ENCODE results near the gene TRIM43.
"Not testable (repeated sequence)": the region's sequence is repeated elsewhere in the genome, so short reads cannot be mapped to it uniquely, and the experiment has no call there.

DNA sequence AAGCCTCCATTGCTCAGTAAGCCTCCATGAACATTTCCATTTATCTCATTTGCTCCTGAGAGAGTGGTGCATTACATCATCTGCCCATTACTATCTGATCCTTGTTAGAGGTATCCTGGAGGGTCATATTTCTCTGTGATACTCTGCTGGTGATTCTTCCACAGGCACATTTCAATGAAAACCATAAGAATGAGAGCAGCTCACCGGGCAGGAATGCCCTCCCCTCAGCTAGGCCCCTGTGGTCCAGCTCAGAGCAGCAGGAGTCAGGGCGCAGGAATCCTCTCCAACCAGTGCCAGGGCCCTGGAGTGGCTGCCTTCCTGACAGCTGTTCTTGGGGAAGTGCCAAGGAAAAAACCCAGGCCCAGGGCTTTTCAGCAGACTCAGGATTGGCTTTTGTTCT, 50.0 kb downstream of the TRIM43 start:
- TF ChIP-seq, protein P1, sequence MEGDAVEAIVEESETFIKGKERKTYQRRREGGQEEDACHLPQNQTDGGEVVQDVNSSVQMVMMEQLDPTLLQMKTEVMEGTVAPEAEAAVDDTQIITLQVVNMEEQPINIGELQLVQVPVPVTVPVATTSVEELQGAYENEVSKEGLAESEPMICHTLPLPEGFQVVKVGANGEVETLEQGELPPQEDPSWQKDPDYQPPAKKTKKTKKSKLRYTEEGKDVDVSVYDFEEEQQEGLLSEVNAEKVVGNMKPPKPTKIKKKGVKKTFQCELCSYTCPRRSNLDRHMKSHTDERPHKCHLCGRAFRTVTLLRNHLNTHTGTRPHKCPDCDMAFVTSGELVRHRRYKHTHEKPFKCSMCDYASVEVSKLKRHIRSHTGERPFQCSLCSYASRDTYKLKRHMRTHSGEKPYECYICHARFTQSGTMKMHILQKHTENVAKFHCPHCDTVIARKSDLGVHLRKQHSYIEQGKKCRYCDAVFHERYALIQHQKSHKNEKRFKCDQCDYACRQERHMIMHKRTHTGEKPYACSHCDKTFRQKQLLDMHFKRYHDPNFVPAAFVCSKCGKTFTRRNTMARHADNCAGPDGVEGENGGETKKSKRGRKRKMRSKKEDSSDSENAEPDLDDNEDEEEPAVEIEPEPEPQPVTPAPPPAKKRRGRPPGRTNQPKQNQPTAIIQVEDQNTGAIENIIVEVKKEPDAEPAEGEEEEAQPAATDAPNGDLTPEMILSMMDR (IDR thresholded peaks at IDR 0.05; ENCODE audit: low read depth, low read length, poor library complexity, severe bottlenecking), result not testable (repeated sequence)
- not testable (repeated sequence) for TF ChIP-seq EZH2phosphoT487 (IDR thresholded peaks at IDR 0.05; ENCODE audit: borderline replicate concordance, low read length)

Data from DOHH2 (cell line).